HG03095 (cell line): Measurements from ENCODE around the gene FAM187B.
"Not testable (repeated sequence)": the region's sequence is repeated elsewhere in the genome, so short reads cannot be mapped to it uniquely, and the experiment has no call there.

ENCODE experiments used
- ATAC-seq: cut with Tn5 transposase; IDR thresholded peaks from one replicate; pipeline ENCODE4 v1.9.1; 2021; ENCODE audit warnings: moderate library complexity; ENCODE audit not compliant: unreplicated experiment

The FAM187B gene

GRCh38 chr19:35213663-35214632 lies 14.6 kb downstream of the FAM187B start:
- ATAC-seq = no peak

- no peak for ATAC-seq
Measured at GRCh38 chr19:35212241-35212640, 16.3 kb downstream of the FAM187B start.

GRCh38 chr19:35211545-35212230 lies 16.9 kb downstream of the FAM187B start:
- ATAC-seq = no peak

GRCh38 chr19:35209646-35210045 lies 18.9 kb downstream of the FAM187B start:
- no peak for ATAC-seq

- ATAC-seq = no peak
Measured at GRCh38 chr19:35208121-35208520, 20.4 kb downstream of the FAM187B start.

GRCh38 chr19:35207391-35207871 lies 21.1 kb downstream of the FAM187B start:
- no peak for ATAC-seq

GRCh38 chr19:35206855-35207254 lies 21.7 kb downstream of the FAM187B start:
- ATAC-seq = no peak

- ATAC-seq = no peak
Measured at GRCh38 chr19:35206379-35206778, 22.2 kb downstream of the FAM187B start.

- ATAC-seq = peak; percentile 22
Measured at GRCh38 chr19:35205733-35206323, 22.7 kb downstream of the FAM187B start.

- peak; percentile 72 for ATAC-seq
Measured at GRCh38 chr19:35204799-35205732, 23.5 kb downstream of the FAM187B start.

- no peak for ATAC-seq
Measured at GRCh38 chr19:35202722-35203688, 25.5 kb downstream of the FAM187B start.

GRCh38 chr19:35199481-35199880 lies 29.1 kb downstream of the FAM187B start:
- ATAC-seq = no peak

- not testable (repeated sequence) for ATAC-seq
Measured at GRCh38 chr19:35196861-35197260, 31.7 kb downstream of the FAM187B start.

- ATAC-seq = no peak
Measured at GRCh38 chr19:35195830-35196229, 32.7 kb downstream of the FAM187B start.

GRCh38 chr19:35194012-35194984 lies 34.2 kb downstream of the FAM187B start:
- ATAC-seq = no peak

GRCh38 chr19:35184884-35185283 lies 43.7 kb downstream of the FAM187B start:
- no peak for ATAC-seq

- no peak for ATAC-seq
Measured at GRCh38 chr19:35184267-35184666, 44.3 kb downstream of the FAM187B start.

GRCh38 chr19:35181387-35181786 lies 47.2 kb downstream of the FAM187B start:
- ATAC-seq = no peak
